Right hindlimb (tissue), 1 donor: ENCODE results near the gene KNTC1.
"Not testable (repeated sequence)": the region's sequence is repeated elsewhere in the genome, so short reads cannot be mapped to it uniquely, and the experiment has no call there.

Source experiments
- DNase-seq: peaks from one replicate; pipeline ENCODE4 v3.0.0-alpha.2; 2018

The KNTC1 gene

DNA sequence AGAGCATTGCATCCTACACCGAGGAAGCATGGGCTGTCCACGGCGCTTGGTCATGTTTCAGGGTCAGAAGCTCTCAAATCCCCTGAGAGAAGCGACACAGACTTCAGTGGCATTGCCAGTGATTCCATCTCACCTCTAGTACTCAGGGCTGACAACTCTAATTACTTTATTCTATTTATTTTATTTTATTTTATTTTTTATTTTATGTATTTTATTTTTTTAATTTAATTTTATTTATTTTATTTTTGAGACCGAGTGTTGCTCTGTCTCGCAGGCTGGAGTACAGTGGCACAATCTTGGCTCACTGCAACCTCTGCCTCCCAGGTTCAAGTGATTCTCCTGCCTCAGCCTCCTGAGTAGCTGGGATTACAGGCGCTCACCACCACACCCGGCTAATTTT is 126.2 kb downstream of the KNTC1 start:
- not testable (repeated sequence) for DNase-seq

DNA sequence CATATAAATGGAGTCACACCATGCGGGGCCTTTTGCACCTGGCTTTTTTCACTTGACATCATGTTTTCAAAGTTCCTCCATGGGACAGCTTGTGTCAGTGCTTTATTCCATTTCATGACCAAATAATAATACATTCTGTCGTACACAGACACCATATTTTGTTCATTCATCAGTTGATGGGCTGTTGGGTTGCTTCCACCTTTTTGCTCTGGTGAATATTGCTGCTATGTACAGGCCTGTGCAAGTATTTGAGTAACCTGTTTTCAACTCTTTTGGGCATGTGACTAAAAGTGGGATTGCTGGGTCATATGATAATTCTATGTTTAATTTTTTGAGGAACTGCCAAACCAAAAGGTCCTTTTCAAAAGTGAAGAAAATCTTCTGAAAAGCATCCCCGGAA is 129.2 kb downstream of the KNTC1 start:
- no peak for DNase-seq

DNA sequence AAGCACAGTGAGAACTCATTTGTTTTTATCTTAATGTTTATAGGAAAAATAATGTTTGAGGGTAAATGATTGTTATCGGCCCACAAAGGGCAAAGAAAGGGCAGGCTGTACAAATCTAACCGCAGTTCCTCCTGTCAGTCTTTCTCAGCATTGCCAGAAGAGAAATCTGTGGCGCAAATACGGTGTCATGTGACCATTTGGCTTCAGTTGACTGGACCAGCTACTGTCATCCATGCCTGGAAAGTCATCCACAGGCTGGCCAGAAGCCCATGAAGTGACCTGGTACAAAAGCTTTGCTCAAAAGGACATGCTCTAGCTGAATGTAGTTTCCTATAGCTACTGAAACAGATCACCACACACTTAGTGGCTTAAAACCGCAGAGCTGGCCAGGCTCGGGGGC is 132.5 kb downstream of the KNTC1 start:
- no peak for DNase-seq

DNA sequence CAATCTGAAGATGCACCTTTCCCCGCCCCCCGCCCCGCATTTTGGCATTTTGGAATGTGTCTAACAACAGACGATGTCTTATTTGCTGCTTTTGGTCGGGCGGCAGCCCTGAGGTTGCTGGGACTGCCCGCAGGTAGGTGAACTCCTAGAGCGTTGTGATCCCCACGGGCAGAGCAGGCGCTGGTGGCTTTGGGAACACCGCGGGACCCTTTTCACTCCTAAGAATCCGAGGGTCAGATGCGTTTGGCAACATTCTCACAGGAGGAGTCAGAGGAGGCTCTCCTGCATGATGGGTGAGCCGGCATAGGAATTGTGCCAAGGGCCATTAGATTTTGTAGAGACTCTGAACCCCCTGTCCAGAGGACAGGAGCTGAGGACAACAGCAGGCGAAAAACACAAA is 134.2 kb downstream of the KNTC1 start:
- no peak for DNase-seq

DNA sequence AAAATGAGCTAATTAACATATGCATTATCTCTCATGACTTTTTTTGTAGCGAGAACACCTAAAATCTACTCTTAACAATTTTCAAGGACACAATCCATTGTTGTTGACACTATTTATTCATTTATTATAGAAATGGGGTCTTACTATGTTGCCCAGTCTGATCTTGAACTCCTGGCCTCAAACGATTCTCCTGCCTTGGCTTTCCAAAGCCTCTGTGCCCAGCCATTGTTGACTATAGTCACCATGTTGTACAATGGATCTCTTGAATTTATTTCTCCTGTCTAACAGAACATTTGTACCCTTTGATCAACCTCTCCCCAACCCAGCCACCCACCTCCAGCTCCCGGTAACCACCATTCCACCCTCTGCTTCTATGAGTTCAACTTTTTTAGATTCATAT is 134.9 kb downstream of the KNTC1 start:
- DNase-seq: no peak

DNA sequence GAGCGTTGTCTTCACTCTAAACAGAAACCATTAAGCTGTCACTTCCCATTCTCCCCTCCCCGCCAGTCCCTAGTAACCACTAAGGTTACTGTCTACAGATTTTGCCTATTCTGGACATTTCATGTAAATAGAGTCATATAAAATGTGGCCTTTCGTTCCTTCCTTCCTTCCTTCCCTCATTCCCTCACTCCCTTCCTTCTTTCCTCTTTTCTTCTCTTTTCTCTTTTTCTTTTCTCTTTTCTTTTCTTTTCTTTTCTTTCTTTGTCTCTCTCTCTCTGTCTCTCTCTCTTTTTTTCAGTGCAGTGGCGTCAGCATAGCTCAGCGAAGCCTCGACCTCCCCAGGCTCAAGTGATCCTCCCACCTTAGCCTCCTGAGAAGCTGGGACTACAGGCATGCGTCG is 138.3 kb downstream of the KNTC1 start:
- DNase-seq: no peak

DNA sequence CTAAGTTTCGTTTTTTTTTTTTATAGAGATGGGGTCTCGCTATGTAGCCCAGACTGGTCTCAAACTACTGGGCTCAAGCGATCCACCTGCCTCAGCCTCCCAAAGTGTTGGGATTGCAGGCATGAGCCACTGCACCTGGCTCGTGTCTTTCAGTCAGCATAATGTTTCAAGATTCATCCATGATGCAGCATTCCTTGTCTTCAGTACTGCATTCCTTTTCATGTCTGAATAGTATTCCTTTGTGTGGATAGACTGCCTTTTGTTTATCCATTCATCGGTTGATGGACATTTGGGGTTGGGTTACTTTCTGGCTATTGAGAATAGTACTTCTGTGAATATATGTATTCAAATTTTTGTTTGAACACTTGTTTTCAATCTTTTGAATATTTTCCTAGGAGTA is 138.7 kb downstream of the KNTC1 start:
- DNase-seq: no peak

DNA sequence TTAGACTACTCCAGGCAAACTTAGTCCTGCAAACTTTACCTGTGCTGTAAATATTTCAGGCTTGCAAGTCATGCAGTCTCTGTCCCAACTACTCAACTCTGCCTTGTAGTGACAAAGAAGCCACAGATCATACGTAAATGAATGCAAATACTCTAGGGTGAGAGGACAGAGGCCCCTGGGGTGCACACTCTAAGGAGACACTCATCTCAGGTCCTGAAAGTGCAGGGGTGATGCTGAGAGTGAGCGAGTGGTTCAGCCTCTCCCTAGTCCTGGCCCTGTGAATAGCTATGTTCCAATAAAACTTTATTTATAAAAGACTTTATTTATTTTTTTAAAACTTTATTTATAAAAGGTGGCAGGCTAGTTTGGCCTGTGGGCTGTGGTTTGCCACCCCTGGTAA is 141.2 kb downstream of the KNTC1 start:
- no peak for DNase-seq

DNA sequence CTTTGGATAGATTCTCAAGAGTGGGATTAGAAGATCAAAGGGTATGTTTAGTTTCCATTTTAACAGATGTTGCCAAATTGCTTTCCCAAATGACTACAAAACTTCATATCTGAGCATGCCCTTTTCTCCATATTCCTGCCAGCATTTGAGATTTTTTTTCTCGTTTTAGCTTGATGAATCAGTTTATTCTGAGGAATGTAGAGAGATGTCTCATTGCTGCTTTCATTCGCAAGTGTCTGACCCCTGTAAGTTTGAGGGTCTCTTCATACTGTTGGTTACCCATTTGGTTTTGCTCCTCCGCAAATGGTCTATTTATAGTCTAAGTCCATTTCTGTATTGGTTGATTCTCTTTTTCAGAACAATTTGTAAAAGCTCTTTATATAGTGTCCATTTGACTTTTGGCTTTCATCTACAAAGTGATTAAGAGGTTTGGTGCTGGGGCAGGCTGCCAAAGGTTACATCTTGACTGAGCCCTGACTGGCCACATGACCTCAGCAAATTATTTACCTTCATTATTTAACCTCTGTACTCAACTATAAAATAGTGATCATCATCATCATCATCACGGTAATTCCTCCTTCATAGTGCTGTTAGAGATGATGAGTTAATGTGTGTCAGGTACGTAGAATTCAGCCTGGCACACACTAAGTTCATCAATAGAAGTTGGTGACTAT is 142.5 kb downstream of the KNTC1 start:
- no peak for DNase-seq

DNA sequence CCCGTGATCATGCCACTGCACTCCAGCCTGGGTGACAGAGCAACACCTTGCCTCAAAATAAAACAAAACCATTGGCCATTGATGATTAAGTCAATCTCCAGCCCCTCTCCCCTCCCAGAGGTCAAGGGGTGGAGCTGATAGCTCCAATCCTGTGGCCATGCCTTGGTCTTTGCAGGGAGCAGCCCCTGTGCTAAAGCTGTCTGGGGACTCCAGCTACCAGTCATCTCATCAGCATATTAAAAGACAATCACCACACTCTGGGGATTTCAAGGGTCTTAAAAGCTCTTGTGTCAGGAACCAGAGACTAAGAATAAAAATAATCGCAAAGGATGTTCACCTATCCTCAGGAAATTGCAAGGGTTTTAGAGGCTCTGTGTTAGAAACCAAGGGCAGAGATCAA is 145.5 kb downstream of the KNTC1 start:
- DNase-seq: no peak
